GM18505 (cell line): ENCODE data around the gene ATG16L2.
"Not testable (repeated sequence)": the region's sequence is repeated elsewhere in the genome, so short reads cannot be mapped to it uniquely, and the experiment has no call there.

Source experiments
- ATAC-seq: cut with Tn5 transposase; IDR thresholded peaks from one replicate; pipeline ENCODE4 v1.9.1; 2021; ENCODE audit not compliant: unreplicated experiment
- POLR2A ChIP-seq: IDR thresholded peaks from 4 replicates; pipeline ENCODE4 v1.6.1; 2011; ENCODE audit warnings: borderline replicate concordance; ENCODE audit not compliant: insufficient read depth, insufficient read length; ENCODE audit errors: extremely low read depth

The ATG16L2 gene

GRCh38 chr11:72784662-72785061 lies 29.5 kb upstream of the ATG16L2 start:
- ATAC-seq, result no peak
- TF ChIP-seq POLR2A, result no peak

DNA sequence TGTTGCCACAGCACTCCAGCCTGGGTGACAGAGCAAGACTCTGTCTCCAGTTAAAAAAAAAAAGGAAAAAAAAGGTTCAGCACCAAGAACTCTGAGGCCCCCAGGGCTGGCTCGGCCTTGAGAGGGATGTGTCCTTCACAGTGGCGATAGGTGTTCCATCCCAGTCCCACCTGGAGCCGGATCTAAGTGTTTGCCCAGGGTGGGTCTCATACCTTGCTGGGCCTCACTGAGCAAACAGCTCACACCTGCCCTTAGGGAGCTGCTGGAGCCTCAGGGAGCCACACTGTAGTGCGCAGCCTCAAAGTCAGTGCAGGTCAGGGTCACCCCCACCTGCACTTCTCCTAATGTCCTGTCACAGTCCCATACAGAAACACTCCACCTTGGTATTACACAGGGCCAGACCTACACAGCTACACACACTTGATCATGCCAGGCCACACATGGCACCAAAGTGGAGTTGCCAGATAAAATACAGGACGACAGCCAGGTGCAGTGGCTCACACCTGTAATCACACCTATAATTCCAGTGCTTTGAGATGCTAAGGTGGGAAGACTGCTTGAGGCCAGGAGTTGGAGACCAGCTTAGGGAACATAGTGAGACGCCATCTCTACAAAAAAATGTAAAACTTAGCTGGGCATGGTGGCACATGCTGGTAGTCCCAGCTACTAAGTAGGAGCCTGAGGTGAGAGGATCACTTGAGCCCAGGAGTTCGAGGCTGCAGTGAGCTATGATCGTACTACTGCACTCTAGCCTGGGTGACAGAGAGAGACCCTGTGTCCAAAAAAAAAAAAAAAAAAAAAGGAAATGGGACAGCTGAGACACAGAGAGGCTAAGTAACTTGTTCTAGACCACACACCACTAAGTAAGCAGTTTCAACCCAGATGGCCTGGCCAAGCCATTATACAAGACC lies 27.7 kb upstream of the ATG16L2 start:
- no peak for TF ChIP-seq POLR2A
- ATAC-seq, result no peak

DNA sequence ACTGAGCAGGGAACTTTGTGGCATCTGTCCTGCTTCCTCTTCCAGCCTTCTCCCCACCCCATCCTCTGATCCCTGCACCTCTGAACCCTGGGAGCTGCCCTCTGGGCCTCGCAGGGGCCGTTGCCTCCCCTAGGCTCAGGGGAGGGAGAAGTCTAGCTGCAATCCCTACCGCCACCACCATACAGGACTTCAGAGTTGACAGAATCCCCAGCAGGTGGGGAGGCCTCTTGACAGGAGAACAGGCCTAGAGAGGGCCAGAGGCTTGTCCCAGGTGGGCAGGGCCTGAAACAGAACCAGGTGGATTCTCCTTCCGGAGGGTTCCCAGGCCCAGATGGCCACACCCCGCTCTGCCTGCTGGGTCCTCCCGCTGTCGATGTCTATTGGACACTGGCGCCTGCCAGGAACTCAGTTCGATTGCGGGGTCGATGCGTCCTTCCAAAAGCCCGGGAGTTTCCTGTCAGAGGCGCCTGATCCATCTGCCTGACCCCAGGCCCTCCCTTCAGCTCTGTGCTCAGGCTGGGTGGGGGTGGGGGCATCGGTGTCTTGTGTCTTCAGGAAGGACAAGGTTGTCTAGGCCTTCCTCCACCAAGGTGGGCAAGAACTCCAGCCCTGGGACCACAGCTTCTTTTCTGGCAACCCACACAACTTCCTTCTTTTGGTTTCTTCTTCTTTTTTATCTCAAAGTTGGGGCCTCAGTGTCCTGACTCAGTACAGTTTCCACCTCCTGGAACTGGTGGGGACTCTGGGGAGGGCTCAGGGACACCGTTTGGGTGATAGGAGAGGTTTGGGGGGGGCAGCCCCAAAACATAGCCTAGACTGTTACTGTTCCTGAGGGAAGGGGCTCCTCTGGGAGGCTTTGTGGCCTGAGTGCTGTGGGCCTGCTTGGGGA lies 26.8 kb upstream of the ATG16L2 start:
- ATAC-seq, result no peak
- no peak for TF ChIP-seq POLR2A

GRCh38 chr11:72788241-72788640 lies 26.0 kb upstream of the ATG16L2 start:
- TF ChIP-seq POLR2A, result no peak

GRCh38 chr11:72789493-72790131 lies 24.6 kb upstream of the ATG16L2 start:
- no peak for ATAC-seq
- TF ChIP-seq POLR2A, result no peak

More at GRCh38 chr11:72788241-72788640, 26.0 kb upstream of the ATG16L2 start:
- no peak for ATAC-seq

GRCh38 chr11:72791228-72791627 lies 23.0 kb upstream of the ATG16L2 start:
- ATAC-seq, result not testable (repeated sequence)

DNA sequence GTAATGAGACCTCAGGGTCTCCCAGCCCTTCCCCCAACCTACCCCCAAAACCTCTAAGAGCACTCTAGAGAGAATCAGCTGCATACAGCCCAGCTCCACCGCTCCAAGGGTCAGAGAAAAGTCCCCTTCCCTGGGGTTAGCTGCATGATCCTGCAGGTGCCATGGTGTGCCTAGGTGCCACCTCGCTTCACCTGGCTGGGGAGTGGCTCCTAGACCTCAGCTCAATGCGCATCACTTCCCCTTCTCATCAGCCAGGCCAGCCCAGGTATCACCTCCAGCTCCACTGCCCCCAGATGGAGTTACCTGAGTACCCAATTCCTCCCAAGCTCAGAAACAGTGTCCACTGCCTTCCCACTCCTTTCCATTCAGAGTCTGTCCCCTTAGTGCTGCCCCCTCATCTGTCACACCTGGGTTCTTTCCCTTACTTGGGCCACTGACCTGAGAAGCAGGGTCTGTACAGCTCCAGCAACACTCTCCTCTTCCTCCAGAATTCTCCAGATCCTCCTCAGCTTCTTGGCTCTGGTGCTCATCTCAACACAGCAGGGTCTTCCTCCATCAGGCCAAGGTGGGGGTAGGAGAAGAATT lies 21.7 kb upstream of the ATG16L2 start:
- no peak for ATAC-seq

GRCh38 chr11:72793076-72793424 lies 21.2 kb upstream of the ATG16L2 start:
- no peak for TF ChIP-seq POLR2A
- ATAC-seq, result no peak

More for the DNA sequence above, 21.7 kb upstream of the ATG16L2 start:
- TF ChIP-seq POLR2A, result no peak

DNA sequence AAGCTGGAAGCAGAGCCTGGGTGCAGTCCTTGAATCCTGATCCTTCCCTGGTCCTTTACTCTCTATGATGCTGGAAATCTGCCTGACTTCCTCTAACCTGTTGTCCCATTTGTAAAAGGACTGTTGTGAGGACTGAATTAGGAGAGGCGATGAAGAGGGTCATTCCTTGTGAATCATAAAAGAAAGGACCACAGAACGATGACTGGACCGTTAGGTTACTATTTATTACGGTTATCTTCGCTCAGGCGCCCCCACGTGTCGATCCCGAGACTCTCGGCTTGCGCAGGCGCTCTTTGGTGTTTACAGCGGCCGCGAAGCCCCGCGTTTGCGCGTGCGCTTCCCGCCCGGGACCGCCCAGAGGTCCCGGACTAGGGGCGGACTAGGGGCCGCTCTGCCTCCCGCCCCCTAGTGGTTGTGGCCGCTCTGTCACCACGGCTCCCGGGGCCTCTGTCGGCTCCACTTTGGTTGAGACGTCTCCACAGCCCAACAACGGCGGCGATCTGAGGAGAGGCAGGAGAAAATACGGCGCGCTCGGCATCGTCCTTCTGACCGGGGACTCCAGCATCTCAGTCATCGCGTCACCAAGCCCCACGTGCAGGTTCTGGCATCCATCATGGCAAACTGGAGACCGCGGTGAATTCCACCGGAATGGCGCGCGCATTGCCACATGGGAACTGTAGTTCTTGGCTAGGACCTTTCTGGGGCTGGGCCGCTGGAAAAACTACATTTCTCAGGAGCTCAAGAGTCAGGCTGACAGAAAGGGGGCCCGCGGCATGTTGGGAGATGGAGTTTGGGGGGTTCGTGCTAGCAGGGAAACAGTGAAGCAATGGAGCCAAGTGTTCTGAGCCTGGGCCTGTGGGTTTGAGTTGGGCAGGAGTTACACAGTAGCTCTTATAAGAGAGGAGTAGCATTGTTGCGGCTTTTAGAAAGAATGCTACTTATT lies 20.5 kb upstream of the ATG16L2 start, which contains the start of gene STARD10:
Gene STARD10 (minus strand): TSS at position 623 of the 943 bp plus-strand sequence. CDS start 12,866 bp downstream, outside the sequence.
- ATAC-seq, result peak; percentile 89
- TF ChIP-seq POLR2A, result peak; percentile 73

- no peak for TF ChIP-seq POLR2A
Measured at GRCh38 chr11:72798361-72798760, 15.8 kb upstream of the ATG16L2 start.

GRCh38 chr11:72799441-72799840 lies 14.8 kb upstream of the ATG16L2 start:
- no peak for ATAC-seq
- TF ChIP-seq POLR2A, result no peak

More at GRCh38 chr11:72798361-72798760, 15.8 kb upstream of the ATG16L2 start:
- no peak for ATAC-seq

- no peak for TF ChIP-seq POLR2A
- ATAC-seq, result no peak
Measured at GRCh38 chr11:72802822-72803221, 11.4 kb upstream of the ATG16L2 start.
